IMR-90 (cell line): ENCODE measurements around the gene HHIP. TPM values are rescaled to one million over a fixed set of nuclear protein-coding genes. Genes with fewer than 3 reads are reported as not detected.

ENCODE experiments used
- ATAC-seq: fragments of 200-7000 bp; cut with Tn5 transposase; 2 replicates; pipeline ENCODE4 v1.9.1; 2020; ENCODE audit warnings: low read depth, mild to moderate bottlenecking, moderate library complexity
- BruUV-seq: library from RNA; stranded (reverse); fragments of 400-500 nt; replicated peaks from 2 replicates; lab custom pipeline; 2021; lab: Mats Ljungman, UMichigan
- CTCF ChIA-PET: fragments of 300-600 bp; formaldehyde crosslinking; extraction: SDS; loops from one replicate; lab custom pipeline; 2021; ENCODE audit warnings: antibody characterized with exemption; lab: Yijun Ruan, JAX
- POLR2A ChIA-PET: fragments of 300-600 bp; sonication (Branson Sonifier 250); formaldehyde crosslinking; loops from one replicate; lab custom pipeline; 2022; ENCODE audit warnings: antibody characterized with exemption; ENCODE audit not compliant: unreplicated experiment; lab: Charles Lee
- DNase-seq: peaks from one replicate; pipeline ENCODE4 v3.0.0; 2013
- H2AFZ ChIP-seq: replicated peaks from 2 replicates; pipeline ENCODE3; 2013; ENCODE audit warnings: low read length, mild to moderate bottlenecking; ENCODE audit not compliant: poor library complexity
- H2AK5ac ChIP-seq: 2 replicates; pipeline ENCODE4 v1.6.1; 2013; ENCODE audit warnings: low read depth, low read length, inconsistent platforms
- H2AK9ac ChIP-seq: replicated peaks from 2 replicates; pipeline ENCODE3; 2013; ENCODE audit warnings: mild to moderate bottlenecking, low read depth, low read length, moderate library complexity; ENCODE audit not compliant: poor library complexity
- H2BK120ac ChIP-seq: 2 replicates; pipeline ENCODE4 v1.6.1; 2013; ENCODE audit warnings: low read depth, low read length, inconsistent platforms
- H2BK15ac ChIP-seq: 3 replicates; pipeline ENCODE4 v1.6.1; 2013; ENCODE audit warnings: low read depth, low read length, inconsistent platforms
- H2BK20ac ChIP-seq: 2 replicates; pipeline ENCODE4 v1.6.1; 2013; ENCODE audit warnings: low read depth, mild to moderate bottlenecking, inconsistent platforms, low read length, moderate library complexity
- H2BK5ac ChIP-seq: 2 replicates; pipeline ENCODE4 v1.6.1; 2013; ENCODE audit warnings: mild to moderate bottlenecking, low read depth, low read length, inconsistent platforms; ENCODE audit not compliant: poor library complexity, severe bottlenecking
- H3K14ac ChIP-seq: replicated peaks from 2 replicates; pipeline ENCODE4 v1.6.1; 2013; ENCODE audit warnings: low read depth, low read length, inconsistent platforms
- H3K18ac ChIP-seq: 2 replicates; pipeline ENCODE4 v1.6.1; 2013; ENCODE audit warnings: low read depth, low read length, control low read depth
- H3K23ac ChIP-seq: 2 replicates; pipeline ENCODE4 v1.6.1; 2013; ENCODE audit warnings: low read depth, low read length, inconsistent platforms
- H3K27ac ChIP-seq: 2 replicates; pipeline ENCODE4 v1.5.1; 2013; ENCODE audit warnings: mild to moderate bottlenecking, control low read depth, low read length; ENCODE audit not compliant: insufficient read depth
- H3K27me3 ChIP-seq: 2 replicates; pipeline ENCODE4 v1.6.1; 2013; ENCODE audit warnings: low read length; ENCODE audit not compliant: control insufficient read depth, insufficient read depth
- H3K36me3 ChIP-seq: 2 replicates; pipeline ENCODE4 v1.6.1; 2013; ENCODE audit warnings: low read length, mixed read lengths; ENCODE audit not compliant: control insufficient read depth, insufficient read depth
- H3K4ac ChIP-seq: 2 replicates; pipeline ENCODE4 v1.6.1; 2013; ENCODE audit warnings: low read depth, low read length, inconsistent platforms
- H3K4me1 ChIP-seq: 2 replicates; pipeline ENCODE4 v1.6.1; 2013; ENCODE audit warnings: low read length, mixed read lengths; ENCODE audit not compliant: control insufficient read depth, insufficient read depth
- H3K4me2 ChIP-seq: 2 replicates; pipeline ENCODE4 v1.6.1; 2013; ENCODE audit warnings: low read depth, mild to moderate bottlenecking, control low read depth, low read length, moderate library complexity
- H3K4me3 ChIP-seq: 2 replicates; pipeline ENCODE4 v1.5.1; 2013; ENCODE audit warnings: low read depth, mild to moderate bottlenecking, control low read depth, low read length, moderate library complexity; ENCODE audit not compliant: insufficient read depth
- H3K56ac ChIP-seq: 2 replicates; pipeline ENCODE4 v1.6.1; 2013; ENCODE audit warnings: low read length, inconsistent platforms; ENCODE audit not compliant: insufficient read depth; ENCODE audit errors: extremely low read depth
- H3K79me1 ChIP-seq, 2 experiments: 2 replicates each; pipeline ENCODE4 v1.6.1; 2013; ENCODE audit warnings: low read length in 2 of 2, inconsistent platforms in 1 of 2, low read depth in 1 of 2
- H3K9ac ChIP-seq: 2 replicates; pipeline ENCODE4 v1.6.1; 2013; ENCODE audit warnings: low read depth, low read length, control low read depth
- H3K9me1 ChIP-seq: 2 replicates; pipeline ENCODE4 v1.6.1; 2013; ENCODE audit warnings: low read length, inconsistent platforms; ENCODE audit not compliant: insufficient read depth
- H3K9me3 ChIP-seq: 2 replicates; pipeline ENCODE4 v1.6.1; 2013; ENCODE audit warnings: low read length; ENCODE audit not compliant: control insufficient read depth, insufficient read depth
- H4K20me1 ChIP-seq: 2 replicates; pipeline ENCODE4 v1.6.1; 2013; ENCODE audit warnings: low read length, inconsistent platforms; ENCODE audit not compliant: insufficient read depth
- H4K5ac ChIP-seq: 2 replicates; pipeline ENCODE4 v1.6.1; 2013; ENCODE audit warnings: mild to moderate bottlenecking, low read depth, low read length, control low read depth
- H4K8ac ChIP-seq, 2 experiments: 2 replicates each; pipeline ENCODE4 v1.6.1; 2013; ENCODE audit warnings: low read depth in 2 of 2, low read length in 2 of 2, control low read depth in 1 of 2, inconsistent platforms in 1 of 2
- H4K91ac ChIP-seq: 2 replicates; pipeline ENCODE4 v1.6.1; 2013; ENCODE audit warnings: low read depth, low read length, inconsistent platforms; ENCODE audit not compliant: insufficient read depth
- FOS ChIP-seq: fragments of 150-350 bp; IDR thresholded peaks from 2 replicates; pipeline ENCODE4 v1.6.1; 2016; ENCODE audit warnings: low read depth, low read length
- WGBS, 2 experiments: methylation state at CpG; one replicate each; pipeline versions ENCODE4 v1.1.5 to v1.1.7; 2013; ENCODE audit warnings: missing lambda C conversion rate in 2 of 2; ENCODE audit not compliant: insufficient read length in 1 of 2; ENCODE audit errors: extremely low coverage in 2 of 2; 5-methylcytosine and 5-hydroxymethylcytosine counted together
- dilution Hi-C: fragments of 300-500 bp; cut with HindIII; formaldehyde crosslinking; loops from one replicate; pipeline ENCODE4 v1.14.3; 2018; ENCODE audit warnings: low sequenced_read_pairs; ENCODE audit not compliant: unreplicated experiment
- in situ Hi-C: fragments of 300-500 bp; cut with MboI; formaldehyde crosslinking; loops from 3 replicates; pipeline ENCODE4 v1.14.3; 2019; ENCODE audit warnings: low sequenced_read_pairs, inconsistent platforms, mixed read lengths
- intact Hi-C: fragments of 100-400 bp; cut with micrococcal nuclease; formaldehyde crosslinking; loops from 2 replicates; pipeline ENCODE4 v1.10.0; 2022
- polyA plus RNA-seq, 3 experiments: library from polyadenylated mRNA; depleted of rRNA; stranded (reverse); fragments of >200 nt; gene quantifications; 2 replicates each; pipeline ENCODE4 v1.2.3, GENCODE V29; 2012; ENCODE audit warnings: low replicate concordance in 1 of 3
- total RNA-seq: library from RNA; depleted of rRNA; stranded (reverse); fragments of >200 nt; gene quantifications from 2 replicates; pipeline ENCODE4 v1.2.3, GENCODE V29; 2012
- TF ChIP-seq, protein P1 (sequence below): conservative IDR thresholded peaks from 2 replicates; pipeline ENCODE4 v1.5.1; 2012; ENCODE audit warnings: mild to moderate bottlenecking, low read depth, low read length, improper control_type of control experiment

Gene HHIP
- total and polyA plus RNA-seq, 2 of the 4 experiments (the other 2 are of a cell fraction) = 6.6 to 9.6 TPM

DNA sequence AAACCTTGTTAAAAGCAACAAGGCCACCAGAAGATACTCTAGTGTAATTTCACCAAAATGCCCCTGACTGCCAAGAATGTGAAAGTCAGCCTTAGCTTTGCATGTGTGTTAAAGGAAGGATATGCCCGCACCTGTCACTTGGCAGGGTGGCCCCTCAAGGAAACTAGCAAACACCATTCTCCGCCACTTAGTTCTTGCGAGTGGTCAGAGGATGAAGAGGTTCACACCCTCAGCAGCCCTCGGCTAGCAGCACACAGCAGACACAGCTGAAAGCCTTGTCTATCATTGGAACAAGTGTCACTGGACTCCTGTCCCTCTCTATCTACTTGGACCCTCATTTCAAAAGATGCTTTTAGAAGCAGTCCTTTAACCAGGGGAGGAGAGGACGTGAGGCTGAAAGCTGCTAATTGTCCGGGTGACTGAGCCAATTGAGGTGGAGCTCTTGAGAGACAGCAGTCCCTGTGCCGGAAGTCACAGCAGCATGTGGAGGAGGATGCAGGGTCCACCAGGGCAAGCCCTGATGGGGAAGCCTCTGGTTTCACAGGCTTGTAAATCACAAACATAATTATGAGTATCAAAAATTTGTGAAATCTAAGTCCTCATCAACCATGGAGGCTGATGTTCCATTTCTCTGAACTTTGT lies 18.0 kb downstream of the HHIP start:
- H3K4me3 ChIP-seq = no peak overlapping the region
- H3K79me1 ChIP-seq = no peaks in the 10 kb centered on the region
- H4K8ac ChIP-seq = no peak overlapping the region
- dilution Hi-C loops (no loop called here), in situ Hi-C loops (no loop called here), intact Hi-C loops (no loop called here)
- H3K4me2 ChIP-seq = no peak overlapping the region
- H2BK20ac ChIP-seq = no peak overlapping the region
- H2AFZ ChIP-seq = no peak overlapping the region
- H3K56ac ChIP-seq = no peak overlapping the region
- no peaks in the 10 kb centered on the region for H3K36me3 ChIP-seq
- H2BK5ac ChIP-seq = no peak overlapping the region
- no peaks in the 10 kb centered on the region for H4K20me1 ChIP-seq
- H3K18ac ChIP-seq = no peak overlapping the region
- POLR2A ChIA-PET = no interaction called here
- no peak overlapping the region for H2BK15ac ChIP-seq
- H4K91ac ChIP-seq = no peak overlapping the region
- no peak overlapping the region for H2AK9ac ChIP-seq
- H3K4me1 ChIP-seq = peaks cover 4% of the 10 kb centered on the region
- H3K9ac ChIP-seq = no peak overlapping the region
- H2BK120ac ChIP-seq = no peak overlapping the region
- H4K5ac ChIP-seq = no peak overlapping the region
- no peak overlapping the region for H3K23ac ChIP-seq
- DNase-seq (no peak), ATAC-seq (no peak)
- H3K14ac ChIP-seq = no peak overlapping the region
- no peak overlapping the region for H2AK5ac ChIP-seq
- BruUV-seq = no TSS peak
- CTCF ChIA-PET = no interaction called here
- H3K27ac ChIP-seq = no peak overlapping the region
- TF ChIP-seq, protein P1, sequence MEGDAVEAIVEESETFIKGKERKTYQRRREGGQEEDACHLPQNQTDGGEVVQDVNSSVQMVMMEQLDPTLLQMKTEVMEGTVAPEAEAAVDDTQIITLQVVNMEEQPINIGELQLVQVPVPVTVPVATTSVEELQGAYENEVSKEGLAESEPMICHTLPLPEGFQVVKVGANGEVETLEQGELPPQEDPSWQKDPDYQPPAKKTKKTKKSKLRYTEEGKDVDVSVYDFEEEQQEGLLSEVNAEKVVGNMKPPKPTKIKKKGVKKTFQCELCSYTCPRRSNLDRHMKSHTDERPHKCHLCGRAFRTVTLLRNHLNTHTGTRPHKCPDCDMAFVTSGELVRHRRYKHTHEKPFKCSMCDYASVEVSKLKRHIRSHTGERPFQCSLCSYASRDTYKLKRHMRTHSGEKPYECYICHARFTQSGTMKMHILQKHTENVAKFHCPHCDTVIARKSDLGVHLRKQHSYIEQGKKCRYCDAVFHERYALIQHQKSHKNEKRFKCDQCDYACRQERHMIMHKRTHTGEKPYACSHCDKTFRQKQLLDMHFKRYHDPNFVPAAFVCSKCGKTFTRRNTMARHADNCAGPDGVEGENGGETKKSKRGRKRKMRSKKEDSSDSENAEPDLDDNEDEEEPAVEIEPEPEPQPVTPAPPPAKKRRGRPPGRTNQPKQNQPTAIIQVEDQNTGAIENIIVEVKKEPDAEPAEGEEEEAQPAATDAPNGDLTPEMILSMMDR = no peak
- no peak for TF ChIP-seq FOS
- H3K27me3 ChIP-seq = no peaks in the 10 kb centered on the region
- H3K9me1 ChIP-seq = no peaks in the 10 kb centered on the region; the same call in 1 of the 2 replicates
- no peak overlapping the region for H3K4ac ChIP-seq
- H3K9me3 ChIP-seq = no peaks in the 10 kb centered on the region
- WGBS, 2 experiments = no CpG with 5 or more reads among the region's 7 CpGs
